Activated CD4-positive, alpha-beta T cell treated with anti-CD3 and anti-CD28 coated beads for 36 hours (primary cell): ENCODE data around the gene FBXL15. TPM values are rescaled to one million over a fixed set of nuclear protein-coding genes. Genes with fewer than 3 reads are reported as not detected.
A peak's percentile ranks its signal among the peaks of the same experiment; 100 is the strongest.

Experiments
- ATAC-seq: fragments of 200-7000 bp; cut with Tn5 transposase; one replicate; pipeline ENCODE4 v1.10.0; 2021; ENCODE audit warnings: mild to moderate bottlenecking, moderate library complexity
- CTCF ChIA-PET: fragments of 350-600 bp; sonication (Branson Sonifier 250); formaldehyde crosslinking; loops from one replicate; lab custom pipeline; 2021; ENCODE audit warnings: antibody characterized with exemption; lab: Charles Lee
- POLR2A ChIA-PET: fragments of 350-600 bp; sonication (Branson Sonifier 250); formaldehyde crosslinking; loops from one replicate; lab custom pipeline; 2021; ENCODE audit warnings: antibody characterized with exemption, inconsistent platforms; lab: Charles Lee
- DNase-seq: peaks from one replicate; pipeline ENCODE4 v3.0.0-alpha.2; 2020
- H3K27ac Mint-ChIP-seq: one replicate; pipeline ENCODE4 v1.8.0; 2021; ENCODE audit warnings: mixed read lengths
- H3K27me3 Mint-ChIP-seq: one replicate; pipeline ENCODE4 v1.8.0; 2021; ENCODE audit warnings: mixed read lengths
- H3K36me3 Mint-ChIP-seq: one replicate; pipeline ENCODE4 v1.8.0; 2021; ENCODE audit warnings: low read depth, mixed read lengths
- H3K4me1 Mint-ChIP-seq: one replicate; pipeline ENCODE4 v1.8.0; 2021; ENCODE audit warnings: mixed read lengths
- H3K4me3 Mint-ChIP-seq: one replicate; pipeline ENCODE4 v1.8.0; 2021; ENCODE audit warnings: mild to moderate bottlenecking, moderate library complexity, mixed read lengths
- H3K9me3 Mint-ChIP-seq: one replicate; pipeline ENCODE4 v1.8.0; 2021; ENCODE audit warnings: low read depth, mixed read lengths
- intact Hi-C, 2 experiments: fragments of 100-400 bp; cut with DNase I in 1 of 2; cut with micrococcal nuclease in 1 of 2; formaldehyde crosslinking; loops; one replicate each; pipeline versions ENCODE4 v1.14.2 to v1.15.1; 2022 to 2024; cut with DNase I, micrococcal nuclease
- total RNA-seq, 2 experiments: library from RNA; stranded (reverse); gene quantifications; one replicate each; pipeline ENCODE4 v1.2.3, GENCODE V29; 2021

FBXL15 gene, protein sequence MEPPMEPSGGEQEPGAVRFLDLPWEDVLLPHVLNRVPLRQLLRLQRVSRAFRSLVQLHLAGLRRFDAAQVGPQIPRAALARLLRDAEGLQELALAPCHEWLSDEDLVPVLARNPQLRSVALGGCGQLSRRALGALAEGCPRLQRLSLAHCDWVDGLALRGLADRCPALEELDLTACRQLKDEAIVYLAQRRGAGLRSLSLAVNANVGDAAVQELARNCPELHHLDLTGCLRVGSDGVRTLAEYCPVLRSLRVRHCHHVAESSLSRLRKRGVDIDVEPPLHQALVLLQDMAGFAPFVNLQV
- total RNA-seq, result 10 to 100 TPM in 1 of 2 experiments, 1 to 10 TPM in 1; 5.4 to 11.9 TPM

DNA sequence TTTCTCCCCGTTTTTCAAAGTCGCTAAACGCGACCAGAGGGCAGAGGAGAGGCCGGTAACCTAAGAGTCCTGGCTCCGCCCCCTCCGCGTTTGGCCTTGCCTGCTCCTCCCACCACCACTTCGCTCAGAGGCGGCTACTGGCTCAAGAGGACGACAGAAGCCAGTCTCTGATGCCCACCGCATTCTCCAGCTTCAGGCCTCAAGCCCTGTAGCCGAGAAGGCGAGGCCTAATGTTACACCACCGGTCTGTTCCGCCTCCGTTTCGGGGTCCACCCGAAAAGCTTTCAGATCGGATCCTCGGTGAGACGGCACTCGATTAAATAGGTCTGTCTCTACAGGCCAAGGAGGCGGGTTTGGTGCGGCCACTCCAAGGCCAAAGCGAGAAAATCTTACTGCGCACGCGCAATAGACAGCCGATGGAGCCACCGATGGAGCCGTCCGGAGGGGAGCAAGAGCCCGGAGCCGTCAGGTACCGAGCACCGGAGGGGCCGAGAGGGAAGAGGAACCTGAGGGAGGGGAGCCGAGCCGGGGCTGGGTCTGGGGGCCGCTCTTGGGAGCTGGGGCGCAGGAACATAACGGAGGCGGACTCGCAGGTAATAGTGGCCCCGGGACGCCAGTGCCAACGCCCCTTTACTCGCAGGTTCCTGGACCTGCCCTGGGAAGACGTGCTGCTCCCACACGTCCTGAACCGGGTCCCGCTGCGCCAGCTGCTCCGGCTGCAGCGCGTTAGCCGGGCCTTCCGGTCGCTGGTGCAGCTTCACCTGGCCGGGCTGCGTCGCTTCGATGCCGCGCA lies at the start of gene FBXL15:
Gene FBXL15, plus strand, starts transcription at position 123 of the 793 bp plus-strand sequence. Its CDS starts 294 bp downstream, at position 417.
- peak; percentile 98 for DNase-seq
- peak within 1 kb of the TSS; percentile 96 for H3K4me3 Mint-ChIP-seq
- intact Hi-C loops, result loop anchor here (1.0 to 5.0 kb wide), 16 partner anchors 11 to 288 kb away; partner anchors contain the start of genes ACTR1A (in 2 of the 2), CUEDC2 (in 2 of the 2), NOLC1 (in 1 of the 2) and PPRC1 (in 1 of the 2)
- no peaks in the 10 kb centered on the region for H3K9me3 Mint-ChIP-seq
- peaks cover 30% of the 10 kb centered on the region for H3K4me1 Mint-ChIP-seq
- peaks cover 15% of the 10 kb centered on the region for H3K27me3 Mint-ChIP-seq
- ChIA-PET POLR2A (interaction anchor here (0.5 to 4.6 kb wide), 8 partner anchors 11 to 82 kb away, joined by 3 to 27 read pairs (median 5); partner anchors contain the start of genes ACTR1A, C10orf95 and CUEDC2), CTCF (interaction anchor here (0.7 to 5.6 kb wide), 18 partner anchors 11 to 251 kb away, joined by 3 to 67 read pairs (median 5); partner anchors contain the start of genes C10orf95, CUEDC2 and NFKB2)
- H3K36me3 Mint-ChIP-seq, result peaks cover 7% of the 10 kb centered on the region
- H3K27ac Mint-ChIP-seq, result peak within 1 kb of the TSS; percentile 87
- ATAC-seq, result peak; percentile 80

DNA sequence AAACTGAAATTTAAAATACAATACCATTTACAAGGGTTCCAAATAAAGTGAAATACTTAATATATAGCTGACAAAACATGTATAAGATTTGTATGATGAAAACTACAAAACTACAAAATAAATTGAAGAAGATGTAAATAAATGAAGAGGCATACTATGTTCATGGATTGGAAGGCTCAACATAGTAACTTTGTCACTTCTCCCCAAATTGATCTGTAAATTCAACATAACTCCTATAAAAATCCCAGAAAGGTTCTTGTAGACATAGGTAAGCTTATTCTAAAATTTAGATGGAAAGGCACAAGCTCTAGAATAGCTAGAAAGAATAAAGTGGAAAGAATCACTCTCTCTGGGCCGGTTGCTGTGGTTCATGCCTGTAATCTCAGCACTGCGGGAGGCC lies 49.3 kb upstream of the FBXL15 start:
- Mint-ChIP-seq H3K27me3 (no peaks in the 10 kb centered on the region), H3K27ac (no peak overlapping the region), H3K9me3 (no peaks in the 10 kb centered on the region), H3K36me3 (peaks cover 57% of the 10 kb centered on the region), H3K4me1 (no peaks in the 10 kb centered on the region), H3K4me3 (no peak overlapping the region)
- intact Hi-C loops, result no loop called here
- no peak for DNase-seq
- CTCF ChIA-PET, result interaction anchor here (0.7 to 1.4 kb wide), 5 partner anchors 12 to 140 kb away, joined by 3 to 5 read pairs (median 3); no protein-coding TSS in a partner anchor
- POLR2A ChIA-PET, result no interaction called here
- ATAC-seq, result no peak

DNA sequence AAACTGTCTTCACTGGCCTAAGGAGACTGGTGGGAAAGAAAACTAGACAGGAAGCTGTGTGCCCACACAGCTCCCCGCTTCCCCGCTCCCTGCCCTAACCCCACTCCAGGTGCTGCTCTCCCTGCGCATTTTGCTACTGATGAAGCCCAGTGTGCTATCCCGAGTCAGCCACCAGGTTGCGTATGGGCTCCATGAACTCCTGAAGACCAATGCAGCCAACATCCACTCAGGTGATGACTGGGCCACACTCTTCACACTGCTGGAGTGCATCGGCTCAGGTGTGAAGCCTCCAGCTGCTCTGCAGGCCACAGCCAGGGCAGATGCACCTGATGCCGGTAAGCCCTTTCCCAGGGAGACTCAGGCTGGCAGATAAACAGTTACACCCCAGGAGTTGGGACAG lies 45.4 kb upstream of the FBXL15 start:
- Mint-ChIP-seq H3K27ac (no peak overlapping the region), H3K36me3 (peaks cover 51% of the 10 kb centered on the region), H3K27me3 (no peaks in the 10 kb centered on the region), H3K4me3 (no peak overlapping the region), H3K9me3 (no peaks in the 10 kb centered on the region), H3K4me1 (no peaks in the 10 kb centered on the region)
- CTCF ChIA-PET, result interaction anchor here (1.1 to 1.5 kb wide), 3 partner anchors 24 to 205 kb away, joined by 3 to 4 read pairs (median 4); no protein-coding TSS in a partner anchor
- POLR2A ChIA-PET, result no interaction called here
- peak; percentile 49 for ATAC-seq
- intact Hi-C loops, result loop anchor here in 1 of 2 experiments (5.0 kb wide), 1 partner anchor 207 kb away; no protein-coding TSS in a partner anchor
- peak; percentile 28 for DNase-seq

DNA sequence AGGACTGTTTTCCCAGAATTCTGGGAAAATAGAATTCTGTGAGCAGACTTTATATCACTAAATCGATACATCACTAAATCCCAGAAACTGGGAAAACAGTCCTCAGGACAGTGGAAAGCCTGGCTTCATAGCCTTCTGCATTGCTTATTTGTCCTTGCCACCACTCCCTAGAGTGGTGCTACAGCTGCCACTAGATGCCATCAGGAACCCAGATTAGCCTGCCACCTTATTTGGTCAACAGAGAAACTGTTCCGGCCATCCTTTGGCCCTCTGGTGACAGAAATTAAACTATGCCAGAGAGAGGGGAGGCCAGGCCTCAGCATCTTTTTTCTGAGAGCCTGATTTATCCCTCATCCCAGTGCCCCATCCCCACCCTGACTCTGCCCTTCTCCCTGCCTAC lies 44.8 kb upstream of the FBXL15 start:
- Mint-ChIP-seq H3K27me3 (no peaks in the 10 kb centered on the region), H3K4me3 (no peak overlapping the region), H3K27ac (no peak overlapping the region), H3K36me3 (peaks cover 50% of the 10 kb centered on the region), H3K9me3 (no peaks in the 10 kb centered on the region), H3K4me1 (no peaks in the 10 kb centered on the region)
- POLR2A ChIA-PET, result no interaction called here
- CTCF ChIA-PET, result interaction anchor here (0.6 to 1.5 kb wide), 5 partner anchors 24 to 206 kb away, joined by 3 to 4 read pairs (median 3); no protein-coding TSS in a partner anchor
- DNase-seq (no peak), ATAC-seq (no peak)
- intact Hi-C loops, result loop anchor here in 1 of 2 experiments (5.0 kb wide), 1 partner anchor 206 kb away; no protein-coding TSS in a partner anchor

DNA sequence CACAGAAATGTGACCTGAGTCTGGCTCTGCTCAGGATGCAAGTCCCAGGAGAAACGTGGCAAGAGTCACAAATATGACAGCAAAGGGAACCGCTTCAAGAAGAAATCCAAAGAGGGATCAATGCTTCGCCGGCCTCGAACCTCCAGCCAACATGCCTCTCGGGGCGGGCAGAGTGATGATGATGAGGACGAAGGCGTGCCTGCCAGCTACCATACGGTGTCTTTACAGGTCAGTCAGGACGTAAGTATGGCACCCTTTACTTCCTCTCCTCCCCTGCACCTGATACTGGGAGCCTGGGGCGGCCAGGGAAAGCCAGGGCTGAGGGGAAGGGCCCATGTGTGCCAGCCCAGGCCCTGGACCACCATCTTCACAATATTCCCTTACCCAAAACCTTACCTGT lies 43.7 kb upstream of the FBXL15 start:
- no peaks in the 10 kb centered on the region for H3K9me3 Mint-ChIP-seq
- no peak for ATAC-seq
- no peaks in the 10 kb centered on the region for H3K27me3 Mint-ChIP-seq
- no peak overlapping the region for H3K4me3 Mint-ChIP-seq
- no peak overlapping the region for H3K27ac Mint-ChIP-seq
- peaks cover 51% of the 10 kb centered on the region for H3K36me3 Mint-ChIP-seq
- no peaks in the 10 kb centered on the region for H3K4me1 Mint-ChIP-seq
- intact Hi-C loops, result loop anchor here in 1 of 2 experiments (5.0 kb wide), 1 partner anchor 205 kb away; no protein-coding TSS in a partner anchor
- ChIA-PET CTCF (interaction anchor here (0.7 to 1.2 kb wide), 2 partner anchors 36 to 132 kb away, joined by 3 read pairs; partner anchors contain the start of gene GBF1), POLR2A (no interaction called here)
- DNase-seq, result no peak

DNA sequence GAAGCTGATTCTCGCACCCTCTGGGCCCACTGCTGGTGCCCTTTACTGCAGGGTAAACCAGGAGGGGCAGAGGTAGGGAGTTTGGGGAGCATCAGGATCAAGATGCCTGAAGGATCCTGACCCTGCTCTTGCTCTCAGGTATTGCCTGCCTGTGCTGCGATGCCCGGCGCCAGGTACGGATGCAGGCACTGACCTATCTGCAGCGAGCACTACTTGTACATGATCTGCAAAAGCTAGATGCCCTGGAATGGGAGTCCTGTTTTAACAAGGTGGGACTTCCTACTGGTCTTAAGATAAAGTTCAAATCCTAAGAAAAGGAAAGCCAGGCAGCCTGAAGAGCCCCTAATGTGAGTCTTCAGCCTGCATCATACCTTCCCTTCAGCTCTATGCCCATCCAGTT lies 41.3 kb upstream of the FBXL15 start:
- ATAC-seq (no peak), DNase-seq (no peak)
- H3K4me3 Mint-ChIP-seq, result no peak overlapping the region
- no peak overlapping the region for H3K27ac Mint-ChIP-seq
- no peaks in the 10 kb centered on the region for H3K9me3 Mint-ChIP-seq
- peaks cover 2% of the 10 kb centered on the region for H3K4me1 Mint-ChIP-seq
- H3K36me3 Mint-ChIP-seq, result peaks cover 42% of the 10 kb centered on the region
- no peaks in the 10 kb centered on the region for H3K27me3 Mint-ChIP-seq
- intact Hi-C loops, result loop anchor here in 1 of 2 experiments (5.0 kb wide), 1 partner anchor 203 kb away; no protein-coding TSS in a partner anchor
- ChIA-PET POLR2A (interaction anchor here (0.6 kb wide), 1 partner anchor 119 kb away, joined by 3 read pairs; no protein-coding TSS in a partner anchor), CTCF (interaction anchor here (1.0 to 2.4 kb wide), 2 partner anchors 28 to 99 kb away, joined by 3 to 7 read pairs; no protein-coding TSS in a partner anchor)

DNA sequence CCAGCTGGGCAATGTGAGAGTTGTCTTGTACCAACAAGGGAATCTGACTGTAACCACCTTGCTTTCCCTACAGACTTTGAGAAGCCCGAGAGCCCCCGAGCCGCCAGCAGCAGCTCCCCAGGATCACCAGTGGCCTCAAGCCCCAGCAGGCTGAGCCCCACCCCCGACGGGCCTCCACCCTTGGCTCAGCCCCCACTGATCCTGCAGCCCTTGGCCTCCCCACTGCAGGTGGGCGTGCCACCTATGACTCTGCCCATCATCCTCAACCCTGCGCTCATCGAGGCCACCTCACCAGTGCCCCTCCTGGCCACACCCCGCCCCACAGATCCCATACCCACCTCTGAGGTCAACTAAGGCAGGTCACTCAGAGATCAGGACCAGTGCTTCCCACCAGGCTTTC lies 38.7 kb upstream of the FBXL15 start:
- ChIA-PET CTCF (interaction anchor here (0.7 to 5.1 kb wide), 4 partner anchors 12 to 201 kb away, joined by 3 to 24 read pairs (median 5); partner anchors contain the start of gene NFKB2), POLR2A (interaction anchor here (1.1 kb wide), 1 partner anchor 16 kb away, joined by 5 read pairs; no protein-coding TSS in a partner anchor)
- intact Hi-C loops, result no loop called here
- H3K9me3 Mint-ChIP-seq, result no peaks in the 10 kb centered on the region
- H3K27ac Mint-ChIP-seq, result no peak overlapping the region
- H3K27me3 Mint-ChIP-seq, result no peaks in the 10 kb centered on the region
- no peak for DNase-seq
- H3K36me3 Mint-ChIP-seq, result peaks cover 30% of the 10 kb centered on the region
- no peak for ATAC-seq
- H3K4me3 Mint-ChIP-seq, result no peak overlapping the region
- H3K4me1 Mint-ChIP-seq, result peaks cover 2% of the 10 kb centered on the region

DNA sequence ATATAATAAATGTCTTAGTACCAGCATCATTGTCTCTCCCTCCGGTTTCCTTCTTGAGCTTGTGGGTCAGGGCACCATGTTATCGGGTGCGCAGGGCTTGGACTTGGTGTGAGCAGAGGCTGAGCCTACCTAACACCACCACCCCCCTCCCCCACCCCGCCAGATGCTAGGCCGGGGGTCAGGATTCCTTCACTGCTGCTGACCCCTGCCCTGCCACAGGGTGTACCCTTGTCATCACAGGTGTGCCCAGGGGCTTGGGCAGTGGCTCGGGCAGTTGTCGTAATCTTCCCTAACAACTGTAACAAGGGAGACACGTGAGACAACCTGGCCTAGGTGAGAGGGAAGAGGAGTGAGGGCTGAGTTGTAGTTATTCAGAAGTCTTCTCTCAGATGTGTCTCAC lies 37.8 kb upstream of the FBXL15 start:
- ChIA-PET CTCF (interaction anchor here (0.5 to 5.6 kb wide), 6 partner anchors 11 to 210 kb away, joined by 3 to 30 read pairs (median 9); partner anchors contain the start of gene NFKB2), POLR2A (no interaction called here)
- intact Hi-C loops, result no loop called here
- peaks cover 2% of the 10 kb centered on the region for H3K4me1 Mint-ChIP-seq
- no peaks in the 10 kb centered on the region for H3K27me3 Mint-ChIP-seq
- peaks cover 30% of the 10 kb centered on the region for H3K36me3 Mint-ChIP-seq
- H3K4me3 Mint-ChIP-seq, result no peak overlapping the region
- H3K27ac Mint-ChIP-seq, result no peak overlapping the region
- ATAC-seq, result no peak
- H3K9me3 Mint-ChIP-seq, result no peaks in the 10 kb centered on the region
- DNase-seq, result no peak

DNA sequence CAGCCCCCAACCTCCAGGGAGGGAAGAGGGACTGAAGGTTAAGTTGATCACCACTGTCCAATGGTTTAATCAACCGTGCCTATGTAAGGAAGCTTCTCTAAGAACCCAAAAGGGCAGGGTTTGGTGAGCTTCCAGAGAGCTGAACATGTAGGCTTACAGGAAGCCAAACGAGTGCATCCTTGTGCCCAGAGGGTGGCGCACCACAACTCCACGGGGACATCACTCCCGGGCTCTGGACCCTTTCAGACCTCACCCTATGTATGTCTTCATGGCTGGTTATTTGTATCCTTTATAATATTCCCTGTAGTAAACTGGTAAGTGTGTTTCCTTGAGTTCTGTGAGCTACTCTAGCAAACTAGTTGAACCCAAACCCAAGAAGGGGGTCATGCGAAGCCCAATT lies 36.6 kb upstream of the FBXL15 start:
- no peak overlapping the region for H3K27ac Mint-ChIP-seq
- no peaks in the 10 kb centered on the region for H3K27me3 Mint-ChIP-seq
- DNase-seq, result peak; percentile 51
- ChIA-PET CTCF (interaction anchor here (0.7 to 5.6 kb wide), 19 partner anchors 10 to 1967 kb away, joined by 3 to 30 read pairs (median 5); partner anchors contain the start of genes FBXL15 and NFKB2), POLR2A (no interaction called here)
- no peaks in the 10 kb centered on the region for H3K9me3 Mint-ChIP-seq
- H3K36me3 Mint-ChIP-seq, result peaks cover 25% of the 10 kb centered on the region
- no peak overlapping the region for H3K4me3 Mint-ChIP-seq
- ATAC-seq, result peak; percentile 64
- H3K4me1 Mint-ChIP-seq, result peaks cover 2% of the 10 kb centered on the region
- intact Hi-C loops, result no loop called here

DNA sequence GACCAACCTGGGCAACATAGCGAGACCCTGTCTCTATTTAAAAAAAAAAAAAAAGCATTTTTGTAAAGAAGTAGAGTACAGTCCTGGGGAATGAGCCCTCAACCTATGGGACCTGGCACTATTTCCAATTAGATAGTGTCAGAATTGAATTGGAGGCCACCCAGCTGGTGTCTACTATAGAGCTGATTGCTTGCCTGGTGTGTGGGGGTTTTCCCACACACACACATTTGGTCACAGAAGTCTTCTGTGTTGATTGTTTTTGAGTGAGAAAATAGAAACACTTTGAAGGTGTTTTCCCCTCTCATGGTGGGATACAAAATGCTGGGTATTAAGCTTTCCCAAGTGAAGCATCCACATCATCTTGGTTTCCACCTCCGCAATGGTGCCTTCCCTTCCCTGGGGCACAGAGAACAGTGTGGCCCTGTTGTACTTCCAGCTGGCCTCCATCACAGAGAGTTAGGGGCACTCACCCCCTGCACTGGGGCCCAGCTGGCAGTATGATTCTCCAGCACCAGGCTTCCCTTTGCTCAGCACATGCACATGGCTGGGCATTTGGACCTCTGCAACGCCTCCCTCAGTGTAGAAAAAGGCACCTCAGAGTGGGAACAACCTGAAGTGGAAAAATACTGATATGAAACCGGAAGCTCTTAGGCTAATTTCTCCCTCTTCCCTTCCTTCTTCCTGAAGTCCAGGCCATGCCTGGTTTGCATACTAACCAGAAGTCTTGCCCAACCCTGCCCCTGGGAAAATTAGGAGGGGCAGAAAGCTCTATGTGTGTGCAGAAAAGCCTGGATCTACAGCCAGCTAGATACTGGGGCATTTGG lies 35.8 kb upstream of the FBXL15 start:
- Mint-ChIP-seq H3K4me1 (peaks cover 2% of the 10 kb centered on the region), H3K9me3 (no peaks in the 10 kb centered on the region), H3K4me3 (no peak overlapping the region), H3K27ac (no peak overlapping the region), H3K36me3 (peaks cover 22% of the 10 kb centered on the region), H3K27me3 (no peaks in the 10 kb centered on the region)
- no peak for DNase-seq
- CTCF ChIA-PET, result interaction anchor here (0.7 to 5.6 kb wide), 27 partner anchors 9 to 1968 kb away, joined by 3 to 30 read pairs (median 4); partner anchors contain the start of genes CUEDC2, FBXL15 and NFKB2
- intact Hi-C loops, result no loop called here
- POLR2A ChIA-PET, result interaction anchor here (0.6 to 1.6 kb wide), 3 partner anchors 9 to 601 kb away, joined by 3 to 4 read pairs (median 4); no protein-coding TSS in a partner anchor
- no peak for ATAC-seq
